ENCODE data around the gene CEP164.

DNA sequence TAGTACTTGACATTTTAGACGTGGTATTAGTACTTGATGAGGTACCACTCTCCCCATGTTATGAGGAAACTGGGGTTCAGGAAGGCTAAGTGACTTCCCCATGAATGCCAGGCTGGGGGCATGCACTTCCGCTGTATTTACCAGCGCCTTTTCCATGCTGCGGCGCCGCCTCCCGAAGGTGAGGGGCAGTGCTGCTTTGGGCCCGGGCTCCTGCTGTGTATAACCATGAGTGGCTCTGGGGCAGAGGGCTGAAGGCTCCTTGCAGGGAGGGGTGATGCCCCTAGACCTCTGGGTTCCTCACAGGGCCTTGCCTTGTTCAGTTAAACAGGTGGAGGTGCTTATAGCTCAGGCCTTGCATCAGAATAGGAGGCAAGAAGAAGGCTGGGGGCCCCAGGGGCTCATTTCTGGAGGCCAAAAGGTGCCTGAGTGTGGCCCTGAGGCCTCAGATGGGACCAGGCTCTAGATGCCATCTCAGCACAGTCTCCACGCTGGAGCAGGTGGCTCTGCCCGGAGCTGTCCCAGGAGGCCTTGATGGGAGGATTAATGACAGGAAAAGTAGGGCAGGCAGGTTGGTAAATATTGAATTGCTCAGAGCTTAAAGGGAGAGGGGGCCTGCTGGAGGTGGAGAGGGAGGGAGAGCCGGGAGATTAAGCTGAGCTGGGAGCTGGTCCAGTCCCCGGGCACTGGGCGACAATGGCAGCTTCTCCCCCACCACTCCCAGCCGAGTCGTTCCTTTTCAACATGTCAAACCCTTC, 129.6 kb downstream of the CEP164 start:
- TF ChIP-seq, protein P1, sequence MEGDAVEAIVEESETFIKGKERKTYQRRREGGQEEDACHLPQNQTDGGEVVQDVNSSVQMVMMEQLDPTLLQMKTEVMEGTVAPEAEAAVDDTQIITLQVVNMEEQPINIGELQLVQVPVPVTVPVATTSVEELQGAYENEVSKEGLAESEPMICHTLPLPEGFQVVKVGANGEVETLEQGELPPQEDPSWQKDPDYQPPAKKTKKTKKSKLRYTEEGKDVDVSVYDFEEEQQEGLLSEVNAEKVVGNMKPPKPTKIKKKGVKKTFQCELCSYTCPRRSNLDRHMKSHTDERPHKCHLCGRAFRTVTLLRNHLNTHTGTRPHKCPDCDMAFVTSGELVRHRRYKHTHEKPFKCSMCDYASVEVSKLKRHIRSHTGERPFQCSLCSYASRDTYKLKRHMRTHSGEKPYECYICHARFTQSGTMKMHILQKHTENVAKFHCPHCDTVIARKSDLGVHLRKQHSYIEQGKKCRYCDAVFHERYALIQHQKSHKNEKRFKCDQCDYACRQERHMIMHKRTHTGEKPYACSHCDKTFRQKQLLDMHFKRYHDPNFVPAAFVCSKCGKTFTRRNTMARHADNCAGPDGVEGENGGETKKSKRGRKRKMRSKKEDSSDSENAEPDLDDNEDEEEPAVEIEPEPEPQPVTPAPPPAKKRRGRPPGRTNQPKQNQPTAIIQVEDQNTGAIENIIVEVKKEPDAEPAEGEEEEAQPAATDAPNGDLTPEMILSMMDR (IDR thresholded peaks at IDR 0.05; ENCODE audit: low read depth, low read length) = no peak; the same call in 1 of the 2 replicates
- no peak for TF ChIP-seq EZH2phosphoT487 (IDR thresholded peaks at IDR 0.05; ENCODE audit: low read depth)

Data from OCI-LY3 (cell line).